A549 (cell line): ENCODE data around the gene CTTN. TPM values are rescaled to one million over a fixed set of nuclear protein-coding genes. Genes with fewer than 3 reads are reported as not detected.

Source experiments
- ATAC-seq, 2 experiments: fragments of 200-7000 bp in 1 of 2; fragments of >200 bp in 1 of 2; cut with Nextera tagmentation in 1 of 2; cut with Tn5 transposase in 1 of 2; 3 replicates each; pipeline versions ENCODE4 v1.8.0 to v1.9.1; 2018 to 2020; ENCODE audit warnings: mild to moderate bottlenecking in 1 of 2, moderate library complexity in 1 of 2
- CTCF ChIA-PET: fragments of 300-600 bp; sonication (Branson Sonifier 250); formaldehyde crosslinking; extraction: SDS; loops from one replicate; lab custom pipeline; 2021; ENCODE audit warnings: antibody characterized with exemption, inconsistent platforms; lab: Yijun Ruan, JAX
- POLR2A ChIA-PET: fragments of 350-600 bp; formaldehyde crosslinking; extraction: SDS; loops from one replicate; lab custom pipeline; 2021; ENCODE audit warnings: antibody characterized with exemption, inconsistent platforms; lab: Yijun Ruan, JAX
- DNase-seq, 2 experiments: peaks; one replicate each; pipeline versions ENCODE4 v3.0.0 to v3.0.0-alpha.2; 2011 to 2016; ENCODE audit warnings: low read depth in 1 of 2, low spot score in 1 of 2
- FAIRE-seq: peaks from 2 replicates; lab custom pipeline; 2011; peaks lifted over from hg19 to GRCh38; lab: Jason Lieb, UNC
- H3K27ac ChIP-seq, 2 experiments: fragments of >200 bp; sonication (Bioruptor Twin); formaldehyde crosslinking; 3 replicates each; pipeline ENCODE4 v1.5.1; 2016 to 2017
- H3K4me1 ChIP-seq: fragments of >200 bp; sonication (Bioruptor Twin); formaldehyde crosslinking; 3 replicates; pipeline ENCODE4 v1.6.1; 2016
- H3K4me2 ChIP-seq: fragments of >200 bp; sonication (Bioruptor Twin); formaldehyde crosslinking; 3 replicates; pipeline ENCODE4 v1.6.1; 2016
- H3K4me3 ChIP-seq: fragments of >200 bp; sonication (Bioruptor Twin); formaldehyde crosslinking; 3 replicates; pipeline ENCODE4 v1.5.1; 2016
- H3K9me3 ChIP-seq: fragments of >200 bp; sonication (Bioruptor Twin); formaldehyde crosslinking; 3 replicates; pipeline ENCODE4 v1.6.1; 2016
- ATOH8 ChIP-seq: fragments of 250-450 bp; sonication (Bioruptor Pico); IDR thresholded peaks from 2 replicates; pipeline ENCODE4 v1.5.0; 2020; ENCODE audit warnings: low read depth, mild to moderate bottlenecking, moderate library complexity
- CBX8 ChIP-seq: fragments of 200-600 bp; sonication (generic); IDR thresholded peaks from 2 replicates; pipeline ENCODE4 v1.6.1; 2016
- CHD2 ChIP-seq: fragments of 150-350 bp; IDR thresholded peaks from 2 replicates; pipeline ENCODE4 v1.6.1; 2014; ENCODE audit warnings: low read length; ENCODE audit not compliant: partially characterized antibody
- CHD4 ChIP-seq: fragments of 200-600 bp; sonication (generic); IDR thresholded peaks from 2 replicates; pipeline ENCODE4 v1.6.1; 2016; ENCODE audit warnings: antibody characterized with exemption, mild to moderate bottlenecking, borderline replicate concordance
- FOSL2 ChIP-seq, 2 experiments: fragments of 450-650 bp in 1 of 2; fragments of >200 bp in 1 of 2; sonication (Bioruptor Twin) in 1 of 2; formaldehyde crosslinking; IDR thresholded peaks; 2 replicates each; pipeline versions ENCODE4 v1.5.0 to v1.6.1; 2016 to 2020; ENCODE audit warnings: mild to moderate bottlenecking in 1 of 2, moderate library complexity in 1 of 2
- HES2 ChIP-seq: fragments of >200 bp; sonication (Bioruptor Twin); formaldehyde crosslinking; IDR thresholded peaks from 2 replicates; pipeline ENCODE4 v1.6.1; 2016
- KDM1A ChIP-seq: fragments of 200-600 bp; sonication (generic); IDR thresholded peaks from 2 replicates; pipeline ENCODE4 v1.6.1; 2016; ENCODE audit warnings: low read depth, mild to moderate bottlenecking
- NPAS2 ChIP-seq: fragments of 250-450 bp; sonication (Bioruptor Pico); IDR thresholded peaks from 2 replicates; pipeline ENCODE4 v1.8.0; 2022; ENCODE audit warnings: mild to moderate bottlenecking, moderate library complexity, borderline replicate concordance
- PBX3 ChIP-seq: IDR thresholded peaks from 2 replicates; pipeline ENCODE4 v1.6.1; 2012
- POLR2A ChIP-seq: IDR thresholded peaks from 2 replicates; pipeline ENCODE4 v1.6.1; 2012; ENCODE audit warnings: mild to moderate bottlenecking, low read length
- RAD21 ChIP-seq, 2 experiments: fragments of >200 bp in 1 of 2; sonication (Bioruptor Twin) in 1 of 2; formaldehyde crosslinking in 1 of 2; IDR thresholded peaks in 1 of 2; conservative IDR thresholded peaks in 1 of 2; 2 replicates in 1 of 2; 3 replicates in 1 of 2; pipeline ENCODE4 v1.6.1; 2012 to 2018; ENCODE audit warnings: inconsistent platforms in 1 of 2
- RARB ChIP-seq: fragments of 250-450 bp; sonication (Bioruptor Pico); IDR thresholded peaks from 2 replicates; pipeline ENCODE4 v1.8.0; 2021; ENCODE audit warnings: mild to moderate bottlenecking, moderate library complexity
- RFX5 ChIP-seq: fragments of 450-650 bp; IDR thresholded peaks from 2 replicates; pipeline ENCODE4 v1.7.1; 2014; ENCODE audit warnings: antibody characterized with exemption, mild to moderate bottlenecking, moderate library complexity
- SREBF2 ChIP-seq: fragments of 450-650 bp; IDR thresholded peaks from 2 replicates; pipeline ENCODE4 v1.6.1; 2014; ENCODE audit warnings: mild to moderate bottlenecking, moderate library complexity
- TFCP2L1 ChIP-seq: fragments of 250-450 bp; sonication (Bioruptor Pico); IDR thresholded peaks from 2 replicates; pipeline ENCODE4 v1.5.0; 2021; ENCODE audit warnings: mild to moderate bottlenecking
- TP53 ChIP-seq: fragments of 250-450 bp; sonication (Bioruptor Pico); IDR thresholded peaks from 2 replicates; pipeline ENCODE4 v1.5.0; 2021; ENCODE audit warnings: mild to moderate bottlenecking, moderate library complexity
- USF2 ChIP-seq: fragments of 450-650 bp; IDR thresholded peaks from 2 replicates; pipeline ENCODE4 v1.6.1; 2014; ENCODE audit warnings: antibody characterized with exemption
- ZFP36 ChIP-seq: fragments of 450-650 bp; IDR thresholded peaks from 2 replicates; pipeline ENCODE4 v1.6.1; 2014; ENCODE audit warnings: borderline replicate concordance; ENCODE audit not compliant: partially characterized antibody
- ZSCAN20 ChIP-seq: fragments of 250-450 bp; sonication (Bioruptor Pico); IDR thresholded peaks from 2 replicates; pipeline ENCODE4 v1.8.0; 2022; ENCODE audit warnings: mild to moderate bottlenecking, moderate library complexity
- WGBS: methylation state at CpG from one replicate; pipeline ENCODE4 v1.1.6; 2017; ENCODE audit errors: missing lambda C conversion rate; 5-methylcytosine and 5-hydroxymethylcytosine counted together
- polyA plus RNA-seq, 4 experiments: library from polyadenylated mRNA; depleted of rRNA in 3 of 4; stranded (reverse); fragments of >200 nt; fragmentation: RNase III in 1 of 4; extraction: RNeasy Plus Mini Kit Qiagen cat#74134 plus additional on column Dnase treatment in 1 of 4; gene quantifications; 2 replicates in 3 of 4; 3 replicates in 1 of 4; pipeline ENCODE4 v1.2.3, GENCODE V29; 2011 to 2017

Gene CTTN
- polyA plus RNA-seq, 2 of the 4 experiments (the other 2 are of a cell fraction): 140 to 214 TPM

GRCh38 chr11:70348608-70349007, 49.7 kb upstream of the CTTN start (continued):
- TF ChIP-seq KDM1A: no peak
- no peak for TF ChIP-seq RAD21 (conservative IDR thresholded peaks at IDR 0.05 in 1 of 2, IDR thresholded peaks at IDR 0.05 in 1 of 2)
- no peak for TF ChIP-seq SREBF2

- Histone ChIP-seq H3K4me3 (no peak overlapping the region), H3K4me1 (no peaks in the 10 kb centered on the region), H3K4me2 (no peak overlapping the region), H3K9me3 (no peaks in the 10 kb centered on the region), H3K27ac (no peak overlapping the region)
- CTCF ChIA-PET: interaction anchor here (1.1 to 1.3 kb wide), 2 partner anchors 17 to 26 kb away, joined by 3 to 6 read pairs; no protein-coding TSS in a partner anchor
- WGBS: 93% methylated on average over 3 of the region's 3 CpGs
- ATAC-seq (no peak), DNase-seq (no peak), FAIRE-seq (no peak)
- TF ChIP-seq HES2 (no peak), ZSCAN20 (CRISPR knock-in tag) (no peak), NPAS2 (CRISPR knock-in tag) (no peak), CHD2 (no peak), TP53 (no peak), RARB (CRISPR knock-in tag) (no peak), USF2 (no peak), ZFP36 (no peak), CBX8 (no peak), PBX3 (no peak)
- POLR2A ChIA-PET: no interaction called here
Observed at GRCh38 chr11:70351646-70352045, 46.7 kb upstream of the CTTN start.

GRCh38 chr11:70352100-70352499, 46.2 kb upstream of the CTTN start:
- 92% methylated on average over 1 of the region's 1 CpG for WGBS
- CTCF ChIA-PET: interaction anchor here (1.1 to 1.3 kb wide), 2 partner anchors 16 to 26 kb away, joined by 3 to 6 read pairs; no protein-coding TSS in a partner anchor
- no peaks in the 10 kb centered on the region for H3K4me1 ChIP-seq
- FAIRE-seq (no peak), ATAC-seq (no peak), DNase-seq (no peak)
- no peak overlapping the region for H3K4me2 ChIP-seq
- no peaks in the 10 kb centered on the region for H3K9me3 ChIP-seq
- POLR2A ChIA-PET: no interaction called here
- TF ChIP-seq POLR2A: no peak
- no peak for TF ChIP-seq TFCP2L1 (CRISPR knock-in tag)
- TF ChIP-seq FOSL2 (IDR thresholded peaks at IDR 0.05): no peak
- TF ChIP-seq FOSL2 (CRISPR knock-in tag; IDR thresholded peaks at IDR 0.05): no peak
- H3K27ac ChIP-seq: no peak overlapping the region
- H3K4me3 ChIP-seq: no peak overlapping the region

GRCh38 chr11:70352601-70353000, 45.7 kb upstream of the CTTN start:
- H3K4me1 ChIP-seq: no peaks in the 10 kb centered on the region
- no peak for FAIRE-seq
- no peak for DNase-seq
- WGBS: 99% methylated on average over 11 of the region's 19 CpGs
- no peak for TF ChIP-seq ATOH8 (CRISPR knock-in tag)
- no peak for TF ChIP-seq CHD4
- TF ChIP-seq RFX5: no peak
- H3K4me2 ChIP-seq: no peak overlapping the region
- no peak overlapping the region for H3K4me3 ChIP-seq
- POLR2A ChIA-PET: no interaction called here
- ATAC-seq: no peak
- CTCF ChIA-PET: interaction anchor here (1.3 kb wide), 1 partner anchor 25 kb away, joined by 6 read pairs; no protein-coding TSS in a partner anchor
- no peaks in the 10 kb centered on the region for H3K9me3 ChIP-seq
- no peak overlapping the region for H3K27ac ChIP-seq
